GM21447 (cell line): ENCODE measurements around the gene TMEM101.
"Not testable (repeated sequence)": the region's sequence is repeated elsewhere in the genome, so short reads cannot be mapped to it uniquely, and the experiment has no call there.

Experiments
- ATAC-seq: cut with Tn5 transposase; IDR thresholded peaks from one replicate; pipeline ENCODE4 v1.9.1; 2021; ENCODE audit not compliant: unreplicated experiment

The TMEM101 gene

GRCh38 chr17:43976963-43977837 lies 37.6 kb downstream of the TMEM101 start:
- ATAC-seq = no peak

- ATAC-seq = no peak
These were observed 38.9 kb downstream of the TMEM101 start for GRCh38 chr17:43975898-43976297.

- ATAC-seq = no peak
These were observed 40.1 kb downstream of the TMEM101 start for GRCh38 chr17:43974382-43975266.

GRCh38 chr17:43972444-43973212 lies 42.1 kb downstream of the TMEM101 start:
- ATAC-seq = not testable (repeated sequence)

GRCh38 chr17:43971436-43971835 lies 43.3 kb downstream of the TMEM101 start:
- ATAC-seq = not testable (repeated sequence)

GRCh38 chr17:43970366-43970765 lies 44.4 kb downstream of the TMEM101 start:
- ATAC-seq = no peak

GRCh38 chr17:43967251-43967875 lies 47.4 kb downstream of the TMEM101 start:
- no peak for ATAC-seq

GRCh38 chr17:43966276-43966675 lies 48.5 kb downstream of the TMEM101 start:
- ATAC-seq = no peak

- no peak for ATAC-seq
These were observed 52.3 kb downstream of the TMEM101 start for GRCh38 chr17:43962479-43962878.

- ATAC-seq = no peak
These were observed 52.8 kb downstream of the TMEM101 start for GRCh38 chr17:43961954-43962353.

GRCh38 chr17:43961292-43961691 lies 53.5 kb downstream of the TMEM101 start:
- not testable (repeated sequence) for ATAC-seq
